SK-N-SH treated with all-trans-retinoic acid at 6 μM for 48 hours (cell line): ENCODE data around the gene BRD1.
A peak's percentile ranks its signal among the peaks of the same experiment; 100 is the strongest.

ENCODE experiments used
- ARNTL ChIP-seq: fragments of 450-650 bp; formaldehyde crosslinking; IDR thresholded peaks from 2 replicates; pipeline ENCODE4 v1.5.0; 2020; ENCODE audit warnings: low read depth, mild to moderate bottlenecking, moderate library complexity, borderline replicate concordance
- ESRRG ChIP-seq: fragments of 250-450 bp; sonication (Bioruptor Pico); IDR thresholded peaks from 2 replicates; pipeline ENCODE4 v1.6.1; 2021; ENCODE audit warnings: mild to moderate bottlenecking
- PPARA ChIP-seq: fragments of 250-450 bp; sonication (Bioruptor Pico); IDR thresholded peaks from 2 replicates; pipeline ENCODE4 v1.5.0; 2020; ENCODE audit warnings: mild to moderate bottlenecking, borderline replicate concordance
- RARB ChIP-seq: fragments of 250-450 bp; sonication (Bioruptor Pico); IDR thresholded peaks from 2 replicates; pipeline ENCODE4 v1.8.0; 2021; ENCODE audit warnings: mild to moderate bottlenecking, moderate library complexity
- ZC3H10 ChIP-seq: fragments of 250-450 bp; sonication (Bioruptor Pico); IDR thresholded peaks from 2 replicates; pipeline ENCODE4 v1.5.1; 2021; ENCODE audit warnings: mild to moderate bottlenecking, moderate library complexity
- ZFP3 ChIP-seq: fragments of 250-450 bp; sonication (Bioruptor Pico); IDR thresholded peaks from 2 replicates; pipeline ENCODE4 v1.5.0; 2020; ENCODE audit warnings: mild to moderate bottlenecking, moderate library complexity
- ZFP30 ChIP-seq: fragments of 450-650 bp; formaldehyde crosslinking; IDR thresholded peaks from 2 replicates; pipeline ENCODE4 v1.5.0; 2022; ENCODE audit warnings: mild to moderate bottlenecking, moderate library complexity
- ZNF565 ChIP-seq: fragments of 450-650 bp; formaldehyde crosslinking; conservative IDR thresholded peaks from 2 replicates; pipeline ENCODE4 v1.5.0; 2020; ENCODE audit warnings: low read depth, mild to moderate bottlenecking, moderate library complexity
- ZNF70 ChIP-seq: fragments of 450-650 bp; formaldehyde crosslinking; IDR thresholded peaks from 2 replicates; pipeline ENCODE4 v1.5.0; 2020; ENCODE audit warnings: mild to moderate bottlenecking, moderate library complexity
- TF ChIP-seq, protein P1 (sequence below): fragments of 250-450 bp; sonication (Bioruptor Pico); IDR thresholded peaks from 2 replicates; pipeline ENCODE4 v1.8.0; 2020; ENCODE audit warnings: mild to moderate bottlenecking, moderate library complexity, borderline replicate concordance

GRCh38 chr22:49852898-49853894 is 25.5 kb upstream of the BRD1 start, which contains the start of gene ZBED4:
- TF ChIP-seq ARNTL (CRISPR knock-in tag) = no peak
- TF ChIP-seq ZC3H10 (CRISPR knock-in tag) = no peak
- no peak for TF ChIP-seq ZNF565 (CRISPR knock-in tag)
- TF ChIP-seq ZNF70 (CRISPR knock-in tag) = no peak
- TF ChIP-seq ESRRG (CRISPR knock-in tag) = no peak
- TF ChIP-seq, protein P1, sequence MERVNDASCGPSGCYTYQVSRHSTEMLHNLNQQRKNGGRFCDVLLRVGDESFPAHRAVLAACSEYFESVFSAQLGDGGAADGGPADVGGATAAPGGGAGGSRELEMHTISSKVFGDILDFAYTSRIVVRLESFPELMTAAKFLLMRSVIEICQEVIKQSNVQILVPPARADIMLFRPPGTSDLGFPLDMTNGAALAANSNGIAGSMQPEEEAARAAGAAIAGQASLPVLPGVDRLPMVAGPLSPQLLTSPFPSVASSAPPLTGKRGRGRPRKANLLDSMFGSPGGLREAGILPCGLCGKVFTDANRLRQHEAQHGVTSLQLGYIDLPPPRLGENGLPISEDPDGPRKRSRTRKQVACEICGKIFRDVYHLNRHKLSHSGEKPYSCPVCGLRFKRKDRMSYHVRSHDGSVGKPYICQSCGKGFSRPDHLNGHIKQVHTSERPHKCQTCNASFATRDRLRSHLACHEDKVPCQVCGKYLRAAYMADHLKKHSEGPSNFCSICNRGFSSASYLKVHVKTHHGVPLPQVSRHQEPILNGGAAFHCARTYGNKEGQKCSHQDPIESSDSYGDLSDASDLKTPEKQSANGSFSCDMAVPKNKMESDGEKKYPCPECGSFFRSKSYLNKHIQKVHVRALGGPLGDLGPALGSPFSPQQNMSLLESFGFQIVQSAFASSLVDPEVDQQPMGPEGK = peak; percentile 63; the same call in 1 of the 2 replicates
- TF ChIP-seq PPARA (CRISPR knock-in tag) = no peak
- no peak for TF ChIP-seq ZFP30 (CRISPR knock-in tag)
- TF ChIP-seq RARB = no peak
- no peak for TF ChIP-seq ZFP3 (CRISPR knock-in tag)
